ENCODE data around the gene ITPR1.

DNA sequence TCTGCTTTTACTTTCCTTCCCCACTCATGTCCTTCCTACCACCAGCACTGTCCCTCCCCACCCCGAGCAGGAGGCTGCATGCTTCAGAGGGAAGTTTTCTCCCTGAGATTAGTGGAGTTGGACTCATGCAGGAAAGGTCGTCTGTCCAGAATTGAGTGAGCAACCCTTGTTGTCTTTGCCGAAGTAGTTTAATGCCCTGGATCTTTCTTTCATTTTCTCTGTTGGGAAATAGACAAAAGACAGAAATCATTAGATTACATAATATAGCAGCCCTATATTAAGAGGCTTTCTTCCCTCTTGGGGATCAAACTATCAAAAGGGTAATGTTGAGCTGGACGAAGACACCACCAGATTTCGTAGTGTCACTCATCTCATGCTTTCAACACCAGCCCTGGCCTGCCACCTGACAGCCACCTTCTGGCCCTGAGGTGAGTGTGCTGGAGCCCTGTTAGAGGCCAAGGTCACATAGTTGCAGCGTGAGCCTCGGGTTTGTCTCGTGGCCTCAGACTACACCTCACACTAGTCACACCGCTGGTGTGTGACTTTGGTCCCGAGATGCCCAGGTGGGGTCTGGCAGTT, 231.0 kb downstream of the ITPR1 start:
- TF ChIP-seq TAF1 (IDR thresholded peaks at IDR 0.05; ENCODE audit: borderline replicate concordance, insufficient read depth, low read length) = no peak
- TF ChIP-seq POLR2AphosphoS5 (IDR thresholded peaks at IDR 0.05; ENCODE audit: low read depth, low read length) = no peak
- TF ChIP-seq, protein P1, sequence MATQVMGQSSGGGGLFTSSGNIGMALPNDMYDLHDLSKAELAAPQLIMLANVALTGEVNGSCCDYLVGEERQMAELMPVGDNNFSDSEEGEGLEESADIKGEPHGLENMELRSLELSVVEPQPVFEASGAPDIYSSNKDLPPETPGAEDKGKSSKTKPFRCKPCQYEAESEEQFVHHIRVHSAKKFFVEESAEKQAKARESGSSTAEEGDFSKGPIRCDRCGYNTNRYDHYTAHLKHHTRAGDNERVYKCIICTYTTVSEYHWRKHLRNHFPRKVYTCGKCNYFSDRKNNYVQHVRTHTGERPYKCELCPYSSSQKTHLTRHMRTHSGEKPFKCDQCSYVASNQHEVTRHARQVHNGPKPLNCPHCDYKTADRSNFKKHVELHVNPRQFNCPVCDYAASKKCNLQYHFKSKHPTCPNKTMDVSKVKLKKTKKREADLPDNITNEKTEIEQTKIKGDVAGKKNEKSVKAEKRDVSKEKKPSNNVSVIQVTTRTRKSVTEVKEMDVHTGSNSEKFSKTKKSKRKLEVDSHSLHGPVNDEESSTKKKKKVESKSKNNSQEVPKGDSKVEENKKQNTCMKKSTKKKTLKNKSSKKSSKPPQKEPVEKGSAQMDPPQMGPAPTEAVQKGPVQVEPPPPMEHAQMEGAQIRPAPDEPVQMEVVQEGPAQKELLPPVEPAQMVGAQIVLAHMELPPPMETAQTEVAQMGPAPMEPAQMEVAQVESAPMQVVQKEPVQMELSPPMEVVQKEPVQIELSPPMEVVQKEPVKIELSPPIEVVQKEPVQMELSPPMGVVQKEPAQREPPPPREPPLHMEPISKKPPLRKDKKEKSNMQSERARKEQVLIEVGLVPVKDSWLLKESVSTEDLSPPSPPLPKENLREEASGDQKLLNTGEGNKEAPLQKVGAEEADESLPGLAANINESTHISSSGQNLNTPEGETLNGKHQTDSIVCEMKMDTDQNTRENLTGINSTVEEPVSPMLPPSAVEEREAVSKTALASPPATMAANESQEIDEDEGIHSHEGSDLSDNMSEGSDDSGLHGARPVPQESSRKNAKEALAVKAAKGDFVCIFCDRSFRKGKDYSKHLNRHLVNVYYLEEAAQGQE (IDR thresholded peaks at IDR 0.05; ENCODE audit: insufficient read depth in 1 of 2, low read depth in 2 of 2, low read length in 2 of 2) = no peak

All from PFSK-1 (cell line).